ENCODE data around the gene AGFG2.

Gene AGFG2

DNA sequence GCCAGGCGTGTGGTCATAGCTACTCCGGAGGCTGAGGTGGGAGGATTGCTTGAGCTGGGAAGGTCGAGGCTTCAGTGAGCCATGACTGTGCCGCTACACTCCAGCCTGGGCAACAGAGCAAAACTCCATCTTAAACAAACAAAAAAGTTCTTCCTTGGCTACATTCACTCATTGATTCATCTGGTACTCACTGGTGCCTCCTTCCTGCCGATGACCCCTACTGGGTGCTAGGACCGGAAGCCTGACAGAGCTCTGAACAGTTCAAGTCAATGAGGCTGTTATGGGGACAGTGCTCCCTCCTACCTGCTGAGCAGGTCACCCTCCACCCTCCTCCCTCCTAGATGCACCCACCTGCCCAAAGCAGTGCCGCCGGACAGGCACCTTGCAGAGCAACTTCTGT lies 68.1 kb downstream of the AGFG2 start:
- ATAC-seq = no peak
- TF ChIP-seq PPARA (CRISPR knock-in tag; IDR thresholded peaks at IDR 0.05; ENCODE audit: borderline replicate concordance) = no peak
- TF ChIP-seq ZFP30 (CRISPR knock-in tag; IDR thresholded peaks at IDR 0.05) = no peak
- no peak for TF ChIP-seq ISL1 (CRISPR knock-in tag; IDR thresholded peaks at IDR 0.05)
- TF ChIP-seq OSR1 (CRISPR knock-in tag; IDR thresholded peaks at IDR 0.05) = no peak
- TF ChIP-seq SNAI2 (CRISPR knock-in tag; IDR thresholded peaks at IDR 0.05) = no peak
- no peak for TF ChIP-seq ZC3H10 (CRISPR knock-in tag; IDR thresholded peaks at IDR 0.05)
- no peak for TF ChIP-seq ARNTL (CRISPR knock-in tag; IDR thresholded peaks at IDR 0.05; ENCODE audit: borderline replicate concordance, low read depth)
- TF ChIP-seq, protein P1, sequence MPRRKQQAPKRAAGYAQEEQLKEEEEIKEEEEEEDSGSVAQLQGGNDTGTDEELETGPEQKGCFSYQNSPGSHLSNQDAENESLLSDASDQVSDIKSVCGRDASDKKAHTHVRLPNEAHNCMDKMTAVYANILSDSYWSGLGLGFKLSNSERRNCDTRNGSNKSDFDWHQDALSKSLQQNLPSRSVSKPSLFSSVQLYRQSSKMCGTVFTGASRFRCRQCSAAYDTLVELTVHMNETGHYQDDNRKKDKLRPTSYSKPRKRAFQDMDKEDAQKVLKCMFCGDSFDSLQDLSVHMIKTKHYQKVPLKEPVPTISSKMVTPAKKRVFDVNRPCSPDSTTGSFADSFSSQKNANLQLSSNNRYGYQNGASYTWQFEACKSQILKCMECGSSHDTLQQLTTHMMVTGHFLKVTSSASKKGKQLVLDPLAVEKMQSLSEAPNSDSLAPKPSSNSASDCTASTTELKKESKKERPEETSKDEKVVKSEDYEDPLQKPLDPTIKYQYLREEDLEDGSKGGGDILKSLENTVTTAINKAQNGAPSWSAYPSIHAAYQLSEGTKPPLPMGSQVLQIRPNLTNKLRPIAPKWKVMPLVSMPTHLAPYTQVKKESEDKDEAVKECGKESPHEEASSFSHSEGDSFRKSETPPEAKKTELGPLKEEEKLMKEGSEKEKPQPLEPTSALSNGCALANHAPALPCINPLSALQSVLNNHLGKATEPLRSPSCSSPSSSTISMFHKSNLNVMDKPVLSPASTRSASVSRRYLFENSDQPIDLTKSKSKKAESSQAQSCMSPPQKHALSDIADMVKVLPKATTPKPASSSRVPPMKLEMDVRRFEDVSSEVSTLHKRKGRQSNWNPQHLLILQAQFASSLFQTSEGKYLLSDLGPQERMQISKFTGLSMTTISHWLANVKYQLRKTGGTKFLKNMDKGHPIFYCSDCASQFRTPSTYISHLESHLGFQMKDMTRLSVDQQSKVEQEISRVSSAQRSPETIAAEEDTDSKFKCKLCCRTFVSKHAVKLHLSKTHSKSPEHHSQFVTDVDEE (CRISPR knock-in tag; IDR thresholded peaks at IDR 0.05) = no peak
- no peak for TF ChIP-seq ZNF8 (CRISPR knock-in tag; IDR thresholded peaks at IDR 0.05)
- TF ChIP-seq ZFP3 (CRISPR knock-in tag; IDR thresholded peaks at IDR 0.05) = no peak
- no peak for TF ChIP-seq TOX (CRISPR knock-in tag; IDR thresholded peaks at IDR 0.05; ENCODE audit: borderline replicate concordance)

DNA sequence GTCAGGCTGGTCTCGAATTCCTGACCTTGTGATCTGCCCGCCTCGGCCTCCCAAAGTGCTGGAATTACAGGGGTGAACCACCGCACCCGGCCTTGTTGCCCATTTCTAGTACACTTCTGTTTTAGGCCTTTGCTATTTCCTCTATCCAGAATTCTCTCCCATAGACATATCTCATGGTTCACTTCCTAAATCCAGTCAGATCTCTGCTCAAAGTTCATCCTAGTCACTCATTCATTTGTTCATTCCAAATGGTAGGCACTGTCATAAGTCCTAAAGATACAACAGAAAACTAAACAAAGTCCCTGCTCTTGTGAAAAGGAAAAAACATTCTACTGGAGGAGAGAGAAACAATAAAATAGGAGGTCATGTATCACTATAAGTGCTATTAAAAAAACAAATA lies 71.0 kb downstream of the AGFG2 start:
- TF ChIP-seq ESRRG (CRISPR knock-in tag; IDR thresholded peaks at IDR 0.05) (no peak), SNAI2 (CRISPR knock-in tag; IDR thresholded peaks at IDR 0.05) (no peak)
- TF ChIP-seq, protein P2, sequence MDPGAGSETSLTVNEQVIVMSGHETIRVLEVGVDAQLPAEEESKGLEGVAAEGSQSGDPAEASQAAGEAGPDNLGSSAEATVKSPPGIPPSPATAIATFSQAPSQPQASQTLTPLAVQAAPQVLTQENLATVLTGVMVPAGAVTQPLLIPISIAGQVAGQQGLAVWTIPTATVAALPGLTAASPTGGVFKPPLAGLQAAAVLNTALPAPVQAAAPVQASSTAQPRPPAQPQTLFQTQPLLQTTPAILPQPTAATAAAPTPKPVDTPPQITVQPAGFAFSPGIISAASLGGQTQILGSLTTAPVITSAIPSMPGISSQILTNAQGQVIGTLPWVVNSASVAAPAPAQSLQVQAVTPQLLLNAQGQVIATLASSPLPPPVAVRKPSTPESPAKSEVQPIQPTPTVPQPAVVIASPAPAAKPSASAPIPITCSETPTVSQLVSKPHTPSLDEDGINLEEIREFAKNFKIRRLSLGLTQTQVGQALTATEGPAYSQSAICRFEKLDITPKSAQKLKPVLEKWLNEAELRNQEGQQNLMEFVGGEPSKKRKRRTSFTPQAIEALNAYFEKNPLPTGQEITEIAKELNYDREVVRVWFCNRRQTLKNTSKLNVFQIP (CRISPR knock-in tag; IDR thresholded peaks at IDR 0.05; ENCODE audit: borderline replicate concordance, low read depth) = no peak
- ATAC-seq = no peak

DNA sequence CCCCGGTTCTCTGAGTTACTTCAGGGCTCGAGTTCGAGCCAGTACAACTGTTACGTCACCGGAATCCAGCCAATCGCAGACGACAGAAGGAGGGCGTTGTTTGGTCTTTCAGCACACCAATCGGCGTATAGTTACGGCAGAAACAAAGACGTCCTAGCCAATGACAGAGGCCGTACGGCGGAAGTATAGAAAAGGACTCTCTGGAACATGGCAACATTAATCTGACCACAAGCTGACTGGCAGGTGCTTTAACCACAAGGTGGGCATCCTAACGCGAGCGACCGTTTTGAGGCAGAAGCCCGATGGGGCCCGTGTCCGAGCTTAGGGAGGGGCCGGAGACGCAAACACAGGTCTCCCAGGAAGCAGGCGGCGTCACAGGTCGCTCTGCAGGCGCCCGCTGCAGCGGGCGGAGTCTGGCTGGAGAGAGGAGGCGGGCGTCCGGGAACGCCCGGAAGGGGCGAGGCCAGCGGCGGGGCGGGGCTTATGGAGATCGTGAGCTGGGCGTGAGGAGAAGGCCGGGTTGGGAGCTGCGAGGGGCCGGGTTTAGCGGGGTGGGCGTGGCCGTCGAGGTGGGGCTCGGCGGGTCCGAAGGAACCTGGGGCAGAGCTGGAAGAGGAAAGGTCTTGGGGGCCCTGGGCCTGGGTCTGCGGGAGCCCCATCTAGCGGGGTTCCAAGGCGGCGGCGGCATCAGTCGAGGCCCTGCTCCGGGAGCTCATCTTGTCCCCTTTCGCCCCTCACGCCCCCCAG lies 73.2 kb downstream of the AGFG2 start, which contains the start of gene MOSPD3:
Gene MOSPD3, plus strand, starts transcription at position 558 of the 747 bp plus-strand sequence. CDS start 252 bp downstream, outside the sequence.
- no peak for TF ChIP-seq ZC3H10 (CRISPR knock-in tag; IDR thresholded peaks at IDR 0.05)
- TF ChIP-seq ZFP3 (CRISPR knock-in tag; IDR thresholded peaks at IDR 0.05) = no peak
- no peak for TF ChIP-seq PPARA (CRISPR knock-in tag; IDR thresholded peaks at IDR 0.05; ENCODE audit: borderline replicate concordance)
- TF ChIP-seq ZNF8 (CRISPR knock-in tag; IDR thresholded peaks at IDR 0.05) = no peak
- peak; percentile 96 for ATAC-seq

DNA sequence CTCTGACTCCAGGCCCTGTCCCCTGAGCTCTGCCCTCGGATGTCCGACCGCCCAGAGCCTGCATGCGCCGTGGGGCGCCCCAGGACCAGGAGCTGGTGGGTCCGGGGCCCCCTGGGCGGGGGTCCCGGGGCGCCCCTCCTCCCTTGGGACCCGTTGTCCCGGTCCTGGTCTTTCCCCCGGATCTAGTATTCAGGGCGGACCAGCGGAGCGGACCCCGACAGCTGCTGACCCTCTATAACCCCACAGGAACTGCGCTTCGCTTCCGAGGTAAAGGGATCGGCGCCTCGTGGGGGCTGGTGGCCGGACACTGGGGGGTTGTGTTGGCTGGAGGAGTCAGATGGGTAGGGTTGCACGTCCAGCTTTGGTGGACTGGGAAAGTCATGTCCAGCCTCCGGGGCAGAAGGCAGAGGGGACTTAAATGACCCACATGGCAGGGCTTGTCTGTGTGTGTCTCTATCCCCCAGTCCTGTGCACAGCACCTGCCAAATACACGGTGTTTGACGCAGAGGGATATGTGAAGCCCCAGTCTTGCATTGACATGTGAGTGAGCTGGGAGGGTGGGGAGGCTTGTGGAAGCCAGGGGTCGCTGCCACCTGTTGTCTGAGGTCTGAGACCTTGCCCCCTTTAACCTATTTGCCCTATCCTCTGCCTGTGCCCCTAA lies 73.9 kb downstream of the AGFG2 start:
- peak; percentile 25 for ATAC-seq
- TF ChIP-seq GLIS3 (CRISPR knock-in tag; IDR thresholded peaks at IDR 0.05) (no peak), ARNTL (CRISPR knock-in tag; IDR thresholded peaks at IDR 0.05; ENCODE audit: borderline replicate concordance, low read depth) (no peak), ZNF8 (CRISPR knock-in tag; IDR thresholded peaks at IDR 0.05) (no peak), OSR1 (CRISPR knock-in tag; IDR thresholded peaks at IDR 0.05) (no peak), ZNF565 (CRISPR knock-in tag; conservative IDR thresholded peaks at IDR 0.05; ENCODE audit: low read depth) (no peak), SNAI2 (CRISPR knock-in tag; IDR thresholded peaks at IDR 0.05) (no peak), ESRRG (CRISPR knock-in tag; IDR thresholded peaks at IDR 0.05) (no peak), ZC3H10 (CRISPR knock-in tag; IDR thresholded peaks at IDR 0.05) (no peak), ZNF70 (CRISPR knock-in tag; IDR thresholded peaks at IDR 0.05) (no peak), ISL1 (CRISPR knock-in tag; IDR thresholded peaks at IDR 0.05) (no peak), TCF4 (CRISPR knock-in tag; IDR thresholded peaks at IDR 0.05; ENCODE audit: borderline replicate concordance) (no peak)
- TF ChIP-seq, protein P2 (CRISPR knock-in tag; IDR thresholded peaks at IDR 0.05; ENCODE audit: borderline replicate concordance, low read depth) = no peak

Measured in SK-N-SH treated with all-trans-retinoic acid at 6 μM for 48 hours (cell line).